GM18507 (cell line): ENCODE measurements around the gene CAMTA1.
A peak's percentile ranks its signal among the peaks of the same experiment; 100 is the strongest.
"Not testable (repeated sequence)": the region's sequence is repeated elsewhere in the genome, so short reads cannot be mapped to it uniquely, and the experiment has no call there.

Source experiments
- DNase-seq: peaks from one replicate; pipeline ENCODE4 v3.0.0; 2011; ENCODE audit warnings: low read depth; ENCODE audit not compliant: insufficient read length; ENCODE audit errors: extremely low spot score
- FAIRE-seq: peaks from 2 replicates; lab custom pipeline; 2011; peaks lifted over from hg19 to GRCh38; lab: Jason Lieb, UNC

Gene CAMTA1

GRCh38 chr1:7686301-7686850 is 901.1 kb downstream of the CAMTA1 start:
- FAIRE-seq (no peak), DNase-seq (no peak)

- FAIRE-seq = no peak
- DNase-seq = no peak
Observed at GRCh38 chr1:7687411-7687810, 902.2 kb downstream of the CAMTA1 start.

GRCh38 chr1:7688659-7689058 is 903.4 kb downstream of the CAMTA1 start:
- FAIRE-seq (no peak), DNase-seq (no peak)

GRCh38 chr1:7689307-7689706 is 904.1 kb downstream of the CAMTA1 start:
- not testable (repeated sequence) for DNase-seq, FAIRE-seq

GRCh38 chr1:7690076-7690475 is 904.8 kb downstream of the CAMTA1 start:
- FAIRE-seq = no peak
- no peak for DNase-seq

GRCh38 chr1:7690496-7691182 is 905.4 kb downstream of the CAMTA1 start:
- FAIRE-seq = no peak
- no peak for DNase-seq

GRCh38 chr1:7691576-7691975 is 906.3 kb downstream of the CAMTA1 start:
- FAIRE-seq (no peak), DNase-seq (no peak)

GRCh38 chr1:7692005-7692404 is 906.8 kb downstream of the CAMTA1 start:
- no peak for DNase-seq
- no peak for FAIRE-seq

- not testable (repeated sequence) for FAIRE-seq, DNase-seq
Observed at GRCh38 chr1:7693037-7693436, 907.8 kb downstream of the CAMTA1 start.

GRCh38 chr1:7693662-7694061 is 908.4 kb downstream of the CAMTA1 start:
- FAIRE-seq (no peak), DNase-seq (no peak)

- FAIRE-seq = no peak
- no peak for DNase-seq
Observed at GRCh38 chr1:7694600-7695496, 909.6 kb downstream of the CAMTA1 start.

- no peak for DNase-seq
- no peak for FAIRE-seq
Observed at GRCh38 chr1:7695497-7696117, 910.4 kb downstream of the CAMTA1 start.

GRCh38 chr1:7698641-7699040 is 913.4 kb downstream of the CAMTA1 start:
- FAIRE-seq = no peak
- no peak for DNase-seq

GRCh38 chr1:7702365-7702764 is 917.1 kb downstream of the CAMTA1 start:
- DNase-seq = no peak
- FAIRE-seq = no peak

- no peak for FAIRE-seq
- no peak for DNase-seq
Observed at GRCh38 chr1:7703321-7704213, 918.3 kb downstream of the CAMTA1 start.

GRCh38 chr1:7704214-7705047 is 919.2 kb downstream of the CAMTA1 start:
- FAIRE-seq = no peak
- peak; percentile 84 for DNase-seq

GRCh38 chr1:7705048-7705907 is 920.0 kb downstream of the CAMTA1 start:
- no peak for DNase-seq
- no peak for FAIRE-seq

GRCh38 chr1:7705908-7706216 is 920.6 kb downstream of the CAMTA1 start:
- no peak for FAIRE-seq
- DNase-seq = no peak
